Measurements from ENCODE around the gene AFF3.

DNA sequence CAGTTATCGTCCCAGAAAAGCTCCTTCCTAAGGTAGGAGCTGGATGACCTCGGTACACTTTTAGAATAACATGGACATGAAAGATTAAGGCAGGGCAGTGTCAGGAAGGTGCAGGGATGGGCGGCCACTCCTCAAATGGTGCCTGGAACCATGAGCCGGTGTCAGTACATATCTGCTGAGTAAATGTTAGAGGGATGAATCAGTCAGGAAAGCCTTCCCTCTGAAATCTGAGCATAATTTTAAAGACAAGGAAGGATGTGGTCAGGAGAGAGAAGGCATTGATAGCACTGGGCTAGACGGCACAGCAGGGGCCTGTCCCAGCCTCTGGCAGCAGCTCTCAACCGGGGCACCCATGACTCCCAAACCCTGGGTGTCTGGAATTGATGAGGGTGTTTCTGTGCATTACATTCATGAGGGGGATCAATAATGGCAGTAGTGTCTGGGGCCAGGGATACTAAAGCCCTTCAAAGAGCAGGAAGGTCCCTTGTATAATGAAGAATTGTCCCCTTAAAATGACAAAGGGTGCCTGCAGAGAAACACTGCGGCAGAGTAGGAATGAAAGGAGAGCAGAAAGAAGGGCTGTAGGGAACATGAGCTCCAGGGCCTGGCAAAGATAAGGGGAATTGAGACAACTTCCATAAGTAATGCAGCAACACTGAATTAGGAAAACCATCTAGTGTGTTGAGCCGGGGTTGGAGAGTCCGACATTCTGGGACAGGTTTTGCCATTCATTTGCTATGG is 490.3 kb downstream of the AFF3 start:
- TF ChIP-seq, protein P1, sequence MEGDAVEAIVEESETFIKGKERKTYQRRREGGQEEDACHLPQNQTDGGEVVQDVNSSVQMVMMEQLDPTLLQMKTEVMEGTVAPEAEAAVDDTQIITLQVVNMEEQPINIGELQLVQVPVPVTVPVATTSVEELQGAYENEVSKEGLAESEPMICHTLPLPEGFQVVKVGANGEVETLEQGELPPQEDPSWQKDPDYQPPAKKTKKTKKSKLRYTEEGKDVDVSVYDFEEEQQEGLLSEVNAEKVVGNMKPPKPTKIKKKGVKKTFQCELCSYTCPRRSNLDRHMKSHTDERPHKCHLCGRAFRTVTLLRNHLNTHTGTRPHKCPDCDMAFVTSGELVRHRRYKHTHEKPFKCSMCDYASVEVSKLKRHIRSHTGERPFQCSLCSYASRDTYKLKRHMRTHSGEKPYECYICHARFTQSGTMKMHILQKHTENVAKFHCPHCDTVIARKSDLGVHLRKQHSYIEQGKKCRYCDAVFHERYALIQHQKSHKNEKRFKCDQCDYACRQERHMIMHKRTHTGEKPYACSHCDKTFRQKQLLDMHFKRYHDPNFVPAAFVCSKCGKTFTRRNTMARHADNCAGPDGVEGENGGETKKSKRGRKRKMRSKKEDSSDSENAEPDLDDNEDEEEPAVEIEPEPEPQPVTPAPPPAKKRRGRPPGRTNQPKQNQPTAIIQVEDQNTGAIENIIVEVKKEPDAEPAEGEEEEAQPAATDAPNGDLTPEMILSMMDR (IDR thresholded peaks at IDR 0.05; ENCODE audit: low read length) = no peak
- no peak for TF ChIP-seq EZH2 (IDR thresholded peaks at IDR 0.05; ENCODE audit: borderline replicate concordance, low read length)

All from OCI-LY1 (cell line).